ENCODE results near the gene PRRC2B.
A peak's percentile ranks its signal among the peaks of the same experiment; 100 is the strongest.

Gene PRRC2B

GRCh38 chr9:131522257-131523085 is 128.6 kb downstream of the PRRC2B start:
- no peak for DNase-seq

GRCh38 chr9:131523086-131523388 is 129.2 kb downstream of the PRRC2B start:
- DNase-seq = no peak

- no peak for DNase-seq
These were observed 129.9 kb downstream of the PRRC2B start for GRCh38 chr9:131523451-131524435.

GRCh38 chr9:131524665-131525315 is 130.9 kb downstream of the PRRC2B start:
- no peak for DNase-seq

GRCh38 chr9:131525643-131526565 is 132.0 kb downstream of the PRRC2B start:
- DNase-seq = no peak

- DNase-seq = no peak
These were observed 134.3 kb downstream of the PRRC2B start for GRCh38 chr9:131528186-131528585.

- no peak for DNase-seq
These were observed 135.1 kb downstream of the PRRC2B start for GRCh38 chr9:131528886-131529505.

GRCh38 chr9:131529597-131530545 is 136.0 kb downstream of the PRRC2B start:
- no peak for DNase-seq

- peak; percentile 64 for DNase-seq
These were observed 136.6 kb downstream of the PRRC2B start for GRCh38 chr9:131530546-131530919.

GRCh38 chr9:131530920-131531832 is 137.3 kb downstream of the PRRC2B start, which contains the start of gene UCK1:
Gene UCK1, minus strand, starts transcription at chr9:131531263. Its CDS starts 89 bp downstream, at chr9:131531174.
- DNase-seq = peak; percentile 92

- no peak for DNase-seq
These were observed 140.9 kb downstream of the PRRC2B start for GRCh38 chr9:131534721-131535237.

GRCh38 chr9:131537946-131538345 is 144.1 kb downstream of the PRRC2B start:
- no peak for DNase-seq

GRCh38 chr9:131539223-131539923 is 145.5 kb downstream of the PRRC2B start:
- no peak for DNase-seq

GRCh38 chr9:131543141-131543540 is 149.3 kb downstream of the PRRC2B start:
- no peak for DNase-seq

- peak; percentile 83 for DNase-seq
These were observed 151.3 kb downstream of the PRRC2B start, which contains the start of gene PRRT1B for GRCh38 chr9:131545003-131545785. Gene PRRT1B, plus strand, starts transcription at chr9:131545523. Its CDS starts 93 bp downstream, at chr9:131545616.

- no peak for DNase-seq
These were observed 152.0 kb downstream of the PRRC2B start for GRCh38 chr9:131545786-131546335.

All from NCI-H510A (cell line).